K562 (cell line): ENCODE measurements around the gene ADAT1. TPM values are rescaled to one million over a fixed set of nuclear protein-coding genes. Genes with fewer than 3 reads are reported as not detected.

Experiments
- ATAC-seq: fragments of 200-7000 bp; cut with Tn5 transposase; 3 replicates; pipeline ENCODE4 v1.9.1; 2020; ENCODE audit warnings: moderate library complexity
- BruUV-seq: library from RNA; stranded (reverse); fragments of 400-500 nt; replicated peaks from 2 replicates; lab custom pipeline; 2021; lab: Mats Ljungman, UMichigan
- CTCF ChIA-PET: fragments of 300-600 bp; formaldehyde crosslinking; extraction: SDS; loops from one replicate; lab custom pipeline; 2021; ENCODE audit warnings: low intra/inter-chr PET ratio; lab: Yijun Ruan, JAX
- POLR2A ChIA-PET: fragments of 300-600, 350-650 bp; sonication (Branson Sonifier 250); formaldehyde crosslinking; extraction: SDS; loops from one replicate; lab custom pipeline; 2021; ENCODE audit warnings: antibody characterized with exemption, inconsistent platforms; lab: Yijun Ruan, JAX
- DNase-seq, 4 experiments: peaks; one replicate each; pipeline versions ENCODE4 v3.0.0 to v3.0.0-alpha.2; 2011 to 2018; ENCODE audit warnings: low spot score in 3 of 4, mixed read lengths in 3 of 4; ENCODE audit errors: extremely low read depth in 1 of 4
- FAIRE-seq: peaks from 2 replicates; lab custom pipeline; 2011; peaks lifted over from hg19 to GRCh38; lab: Jason Lieb, UNC
- H2AFZ ChIP-seq: 2 replicates; pipeline ENCODE4 v1.6.0; 2011; ENCODE audit warnings: low read depth, low read length, control low read depth, inconsistent platforms
- H3K27ac ChIP-seq: fragments of 200-600 bp; 3 replicates; pipeline ENCODE4 v1.8.0; 2011; ENCODE audit warnings: low read depth, mild to moderate bottlenecking, control low read depth, inconsistent platforms, low read length, moderate library complexity, mixed read lengths; ENCODE audit errors: extremely low read depth
- H3K27me3 ChIP-seq, 2 experiments: fragments of 300-600 bp in 1 of 2; 2 replicates in 1 of 2; 3 replicates in 1 of 2; pipeline versions ENCODE4 v1.6.0 to v1.8.0; 2011; ENCODE audit warnings: inconsistent platforms in 2 of 2, low read length in 2 of 2, mild to moderate bottlenecking in 1 of 2, mixed read lengths in 1 of 2, moderate library complexity in 1 of 2; ENCODE audit not compliant: control insufficient read depth in 2 of 2, insufficient read depth in 2 of 2
- H3K36me3 ChIP-seq: fragments of 300-600 bp; 3 replicates; pipeline ENCODE4 v1.8.0; 2011; ENCODE audit warnings: mild to moderate bottlenecking, low read length, inconsistent platforms; ENCODE audit not compliant: control insufficient read depth, insufficient read depth
- H3K4me1 ChIP-seq, 2 experiments: fragments of 200-600 bp in 1 of 2; replicated peaks in 1 of 2; 2 replicates in 1 of 2; 3 replicates in 1 of 2; pipeline versions ENCODE4 v1.5.1 to v1.8.0; 2011; ENCODE audit warnings: inconsistent platforms in 2 of 2, low read length in 2 of 2, mild to moderate bottlenecking in 1 of 2, mixed read lengths in 1 of 2, moderate library complexity in 1 of 2; ENCODE audit not compliant: control insufficient read depth in 2 of 2, insufficient read depth in 2 of 2
- H3K4me2 ChIP-seq: 2 replicates; pipeline ENCODE4 v1.6.1; 2011; ENCODE audit warnings: low read length, control low read depth, inconsistent platforms, mixed read lengths; ENCODE audit not compliant: insufficient read depth
- H3K4me3 ChIP-seq: fragments of 200-600 bp; sonication (generic), shearing (Covaris generic); 2 replicates; pipeline ENCODE4 v1.5.1; 2016; ENCODE audit warnings: control low read depth, inconsistent platforms
- H3K79me2 ChIP-seq: fragments of 200-600 bp; 3 replicates; pipeline ENCODE4 v1.8.0; 2011; ENCODE audit warnings: low read length, inconsistent platforms; ENCODE audit not compliant: control insufficient read depth, insufficient read depth
- H3K9ac ChIP-seq, 2 experiments: 2 replicates each; pipeline versions ENCODE4 v1.6.0 to v1.6.1; 2011; ENCODE audit warnings: low read depth in 2 of 2, low read length in 2 of 2, control low read depth in 1 of 2, inconsistent platforms in 1 of 2, mild to moderate bottlenecking in 1 of 2, mixed read lengths in 1 of 2; ENCODE audit not compliant: insufficient read depth in 1 of 2
- H3K9me1 ChIP-seq: one replicate; pipeline ENCODE4 v1.6.0; 2011; ENCODE audit warnings: inconsistent platforms, mild to moderate bottlenecking, low read length, moderate library complexity; ENCODE audit not compliant: control insufficient read depth, insufficient read depth
- H3K9me3 ChIP-seq: replicated peaks from 2 replicates; pipeline ENCODE4 v1.5.1; 2011; ENCODE audit warnings: low read depth, low read length, inconsistent platforms; ENCODE audit not compliant: control insufficient read depth, insufficient read depth
- H4K20me1 ChIP-seq: replicated peaks from 2 replicates; pipeline ENCODE4 v1.6.1; 2011; ENCODE audit warnings: low read length, inconsistent platforms, mixed read lengths; ENCODE audit not compliant: control insufficient read depth, insufficient read depth
- ARID4B ChIP-seq: sonication (generic); formaldehyde crosslinking; IDR thresholded peaks from 2 replicates; pipeline ENCODE4 v1.8.0; 2022; ENCODE audit warnings: mild to moderate bottlenecking, missing genetic modification reagents
- CBFB ChIP-seq: sonication (generic); formaldehyde crosslinking; IDR thresholded peaks from 2 replicates; pipeline ENCODE4 v1.4.0; 2020; ENCODE audit warnings: mild to moderate bottlenecking, missing genetic modification reagents
- NFYB ChIP-seq: IDR thresholded peaks from 2 replicates; pipeline ENCODE4 v1.6.1; 2011; ENCODE audit warnings: mild to moderate bottlenecking, moderate library complexity; ENCODE audit not compliant: insufficient read length; ENCODE audit errors: extremely low read depth
- NRF1 ChIP-seq, 2 experiments: fragments of 450-650 bp; IDR thresholded peaks in 1 of 2; conservative IDR thresholded peaks in 1 of 2; 2 replicates each; pipeline ENCODE4 v1.6.1; 2014; ENCODE audit warnings: mild to moderate bottlenecking in 2 of 2
- PHB ChIP-seq: fragments of 250-450 bp; sonication (Bioruptor Pico); IDR thresholded peaks from 2 replicates; pipeline ENCODE4 v1.5.0; 2021
- SMARCE1 ChIP-seq: fragments of 450-650 bp; IDR thresholded peaks from 2 replicates; pipeline ENCODE4 v1.7.1; 2016; ENCODE audit warnings: mild to moderate bottlenecking
- TEAD1 ChIP-seq, 2 experiments: fragments of 450-650 bp in 1 of 2; sonication (generic) in 1 of 2; formaldehyde crosslinking; IDR thresholded peaks; 2 replicates each; pipeline versions ENCODE4 v1.4.0 to v1.8.0; 2020 to 2022; ENCODE audit warnings: mild to moderate bottlenecking in 2 of 2, missing genetic modification reagents in 1 of 2
- ZNF12 ChIP-seq: sonication (generic); formaldehyde crosslinking; IDR thresholded peaks from 2 replicates; pipeline ENCODE4 v1.4.0; 2020; ENCODE audit warnings: mild to moderate bottlenecking, missing genetic modification reagents
- ZNF766 ChIP-seq: fragments of 200-800 bp; sonication (Bioruptor generic); conservative IDR thresholded peaks from 2 replicates; pipeline ENCODE4 v1.6.1; 2016; ENCODE audit warnings: missing genetic modification characterization, missing compliant biosample characterization
- WGBS: fragments of 100-300 bp; shearing (Covaris generic); methylation state at CpG from one replicate; pipeline ENCODE4 v1.1.6; 2016; ENCODE audit warnings: low coverage, mixed read lengths; ENCODE audit not compliant: insufficient coverage; ENCODE audit errors: missing lambda C conversion rate; 5-methylcytosine and 5-hydroxymethylcytosine counted together
- in situ Hi-C: fragments of 300-500 bp; cut with MboI; formaldehyde crosslinking; loops from 4 replicates; pipeline ENCODE4 v1.15.0; 2018; ENCODE audit warnings: inconsistent platforms, mixed read lengths
- intact Hi-C: fragments of 100-400 bp; cut with micrococcal nuclease; formaldehyde crosslinking; loops from 2 replicates; pipeline ENCODE4 v1.14.2; 2022
- polyA plus RNA-seq, 8 experiments: library from polyadenylated mRNA; depleted of rRNA in 4 of 8; stranded (reverse) in 5 of 8; unstranded in 3 of 8; fragments of >200 nt; fragmentation: Nextera tagmentation in 2 of 8; fragmentation: Illumina TruSeq in 1 of 8; extraction: Ambion mirVana in 2 of 8; extraction: Trizol in 1 of 8; gene quantifications; 2 replicates each; pipeline versions ENCODE4 v1.2.1 to v1.2.3, GENCODE V29; 2011 to 2014; ENCODE audit warnings: inconsistent platforms in 1 of 8, missing spikeins in 1 of 8
- total RNA-seq, 7 experiments: library from RNA; depleted of rRNA in 6 of 7; stranded (reverse); fragments of >200 nt in 6 of 7; fragmentation: Illumina TruSeq in 2 of 7; extraction: Trizol in 2 of 7; gene quantifications; 2 replicates each; pipeline versions ENCODE4 v1.2.1 to v1.2.3, GENCODE V29; 2011 to 2021; ENCODE audit warnings: low replicate concordance in 1 of 7
- TF ChIP-seq, protein P1 (sequence below): fragments of 250-450 bp; sonication (Bioruptor Pico); IDR thresholded peaks from 2 replicates; pipeline ENCODE4 v1.9.0; 2021; ENCODE audit warnings: mild to moderate bottlenecking

ADAT1 gene
- total and polyA plus RNA-seq, 9 of the 15 experiments (the other 6 are each of a cell fraction or from before 2014, with no cell fraction given) = 16.0 to 36.7 (median 28.2) TPM

DNA sequence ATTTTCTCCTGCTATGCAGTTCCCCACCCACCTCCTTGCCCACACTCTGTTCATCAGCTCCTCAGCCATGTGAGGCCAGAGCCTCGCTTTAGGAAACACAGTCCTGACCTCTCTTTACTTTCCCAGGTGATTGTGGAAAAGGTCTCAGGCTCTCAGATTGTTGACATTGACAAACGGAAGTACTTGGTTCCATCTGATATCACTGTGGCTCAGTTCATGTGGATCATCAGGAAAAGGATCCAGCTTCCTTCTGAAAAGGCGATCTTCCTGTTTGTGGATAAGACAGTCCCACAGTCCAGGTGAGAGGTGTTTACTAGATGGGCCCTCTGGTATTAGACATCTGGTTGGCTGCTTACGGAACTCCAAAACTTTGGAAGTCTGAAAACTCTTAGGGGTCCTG, 55.2 kb downstream of the ADAT1 start (continued):
- TF ChIP-seq NFYB (no peak), SMARCE1 (no peak), ZNF12 (CRISPR knock-in tag) (no peak)

DNA sequence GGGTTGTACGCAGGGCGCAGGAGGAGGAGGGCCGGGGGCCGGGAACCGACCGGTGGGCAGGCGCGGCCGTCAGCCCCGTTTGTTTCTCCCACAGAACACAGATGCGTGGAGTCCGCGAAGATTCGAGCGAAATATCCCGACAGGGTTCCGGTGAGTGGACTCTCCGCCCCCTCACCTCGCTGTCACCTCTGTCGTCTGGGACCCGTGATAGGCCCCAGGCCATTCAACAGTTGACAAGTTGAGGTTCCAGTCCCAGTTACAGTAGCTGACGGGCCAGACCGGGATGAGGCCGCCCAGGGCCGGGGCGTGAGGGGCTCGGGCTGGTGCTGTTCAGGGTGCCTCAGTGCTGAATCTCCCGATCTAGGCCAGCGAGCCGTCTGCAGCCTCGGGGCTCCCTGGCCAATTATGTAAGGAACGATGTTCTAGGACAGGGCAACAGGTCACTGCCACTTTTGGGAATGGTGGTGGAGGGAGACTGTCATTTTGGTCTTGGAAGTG, 56.3 kb downstream of the ADAT1 start:
- peak overlapping the region; percentile 91 for H3K4me2 ChIP-seq
- peaks cover 15 to 28% of the 10 kb centered on the region in 2 experiments; a peak in 4 of 5 replicates for H3K4me1 ChIP-seq
- 3% methylated on average over 31 of the region's 32 CpGs for WGBS
- H3K9ac ChIP-seq = peak overlapping the region; percentile 73 to 95
- peaks cover 7% of the 10 kb centered on the region; the same call in 1 of the 2 replicates for H4K20me1 ChIP-seq
- H3K27ac ChIP-seq = peak overlapping the region; percentile 74
- BruUV-seq = no TSS peak
- no peaks in the 10 kb centered on the region for H3K9me3 ChIP-seq
- no peaks in the 10 kb centered on the region for H3K9me1 ChIP-seq
- ATAC-seq = peak; percentile 58
- peaks cover 19% of the 10 kb centered on the region for H3K79me2 ChIP-seq
- H3K27me3 ChIP-seq = no peaks in the 10 kb centered on the region
- peak overlapping the region; percentile 40; the same call in 1 of the 2 replicates for H2AFZ ChIP-seq
- ChIA-PET CTCF (interaction anchor here (0.6 kb wide), 1 partner anchor 11 kb away, joined by 3 read pairs; no protein-coding TSS in a partner anchor), POLR2A (interaction anchor here (1.3 to 2.0 kb wide), 4 partner anchors 8 to 22 kb away, joined by 3 to 11 read pairs (median 5); no protein-coding TSS in a partner anchor)
- in situ Hi-C loops (no loop called here), intact Hi-C loops (loop anchor here (1.0 kb wide), 1 partner anchor 53 kb away; no protein-coding TSS in a partner anchor)
- FAIRE-seq = peak; percentile 37
- DNase-seq = peak; percentile 48 to 57 (median 52)
- peak overlapping the region; percentile 95 for H3K4me3 ChIP-seq
- peaks cover 44% of the 10 kb centered on the region; the same call in 2 of the 3 replicates for H3K36me3 ChIP-seq
- peak; percentile 41 for TF ChIP-seq ARID4B
- TF ChIP-seq NRF1 (conservative IDR thresholded peaks at IDR 0.05 in 1 of 2, IDR thresholded peaks at IDR 0.05 in 1 of 2) = no peak
- no peak for TF ChIP-seq ZNF766 (CRISPR knock-in tag)
- 0 out of 4 replicates have a peak, but pooled peaks of 1 of the 2 experiments have one; percentile 4 for TF ChIP-seq TEAD1 (CRISPR knock-in tag; IDR thresholded peaks at IDR 0.05)
- TF ChIP-seq, protein P1, sequence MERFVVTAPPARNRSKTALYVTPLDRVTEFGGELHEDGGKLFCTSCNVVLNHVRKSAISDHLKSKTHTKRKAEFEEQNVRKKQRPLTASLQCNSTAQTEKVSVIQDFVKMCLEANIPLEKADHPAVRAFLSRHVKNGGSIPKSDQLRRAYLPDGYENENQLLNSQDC (CRISPR knock-in tag) = no peak
- no peak for TF ChIP-seq PHB (CRISPR knock-in tag)
- no peak for TF ChIP-seq CBFB (CRISPR knock-in tag)
